ENCODE measurements around the gene ANKLE1.

ANKLE1 gene

DNA sequence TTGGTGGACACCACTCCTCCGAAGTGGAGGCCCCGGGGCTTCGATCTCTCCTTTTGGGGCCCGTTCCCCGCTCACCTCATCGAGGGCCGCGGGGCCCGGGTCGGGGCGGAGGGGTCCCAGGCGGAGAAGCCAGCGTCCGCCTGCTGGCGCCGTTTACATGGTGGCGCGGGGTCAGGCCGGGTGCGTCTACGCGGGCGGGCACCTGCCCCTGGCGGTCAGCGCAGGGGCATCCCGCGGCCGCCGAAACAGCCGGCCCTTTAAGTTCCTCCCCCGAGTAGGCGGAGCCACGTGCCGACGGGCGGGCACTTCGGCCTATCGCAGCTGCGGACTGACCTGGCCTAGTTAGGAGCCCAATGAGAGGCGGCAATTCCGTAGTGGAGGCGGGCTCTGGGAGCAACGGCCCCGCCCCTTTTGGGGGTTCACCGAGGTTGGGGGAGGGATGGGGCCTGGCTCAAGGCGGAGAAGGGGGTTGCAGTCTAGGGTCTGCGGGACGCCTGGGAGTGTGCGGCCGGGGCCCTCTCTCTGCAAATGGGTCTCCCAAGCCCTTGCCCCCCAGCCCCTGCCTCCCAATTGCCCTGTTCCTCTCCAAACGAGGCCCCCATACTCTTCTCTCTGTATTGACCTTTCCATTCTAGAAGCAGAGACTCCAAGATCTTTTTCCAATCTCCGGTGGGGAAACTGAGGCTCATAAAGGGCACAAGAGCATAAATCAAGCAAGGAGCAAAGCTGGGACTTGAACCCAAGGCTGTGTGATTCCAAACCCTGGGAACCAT, 21.7 kb downstream of the ANKLE1 start, which contains the start of gene ABHD8:
TSS of gene ABHD8 (minus strand) at position 259 of the 773 bp plus-strand sequence. CDS start 1,809 bp downstream, outside the sequence.
- TF ChIP-seq, protein P1, sequence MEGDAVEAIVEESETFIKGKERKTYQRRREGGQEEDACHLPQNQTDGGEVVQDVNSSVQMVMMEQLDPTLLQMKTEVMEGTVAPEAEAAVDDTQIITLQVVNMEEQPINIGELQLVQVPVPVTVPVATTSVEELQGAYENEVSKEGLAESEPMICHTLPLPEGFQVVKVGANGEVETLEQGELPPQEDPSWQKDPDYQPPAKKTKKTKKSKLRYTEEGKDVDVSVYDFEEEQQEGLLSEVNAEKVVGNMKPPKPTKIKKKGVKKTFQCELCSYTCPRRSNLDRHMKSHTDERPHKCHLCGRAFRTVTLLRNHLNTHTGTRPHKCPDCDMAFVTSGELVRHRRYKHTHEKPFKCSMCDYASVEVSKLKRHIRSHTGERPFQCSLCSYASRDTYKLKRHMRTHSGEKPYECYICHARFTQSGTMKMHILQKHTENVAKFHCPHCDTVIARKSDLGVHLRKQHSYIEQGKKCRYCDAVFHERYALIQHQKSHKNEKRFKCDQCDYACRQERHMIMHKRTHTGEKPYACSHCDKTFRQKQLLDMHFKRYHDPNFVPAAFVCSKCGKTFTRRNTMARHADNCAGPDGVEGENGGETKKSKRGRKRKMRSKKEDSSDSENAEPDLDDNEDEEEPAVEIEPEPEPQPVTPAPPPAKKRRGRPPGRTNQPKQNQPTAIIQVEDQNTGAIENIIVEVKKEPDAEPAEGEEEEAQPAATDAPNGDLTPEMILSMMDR (IDR thresholded peaks at IDR 0.05; ENCODE audit: low read depth, low read length), result peak; percentile 44
- DNase-seq, result peak; percentile 97
- Histone ChIP-seq H3K27me3 (no peaks in the 10 kb centered on the region), H3K9me3 (no peaks in the 10 kb centered on the region), H3K36me3 (no peaks in the 10 kb centered on the region), H3K4me1 (peaks cover 6% of the 10 kb centered on the region), H3K4me3 (ENCODE audit: low read depth, low read length) (peak within 1 kb of the TSS; percentile 66)

DNA sequence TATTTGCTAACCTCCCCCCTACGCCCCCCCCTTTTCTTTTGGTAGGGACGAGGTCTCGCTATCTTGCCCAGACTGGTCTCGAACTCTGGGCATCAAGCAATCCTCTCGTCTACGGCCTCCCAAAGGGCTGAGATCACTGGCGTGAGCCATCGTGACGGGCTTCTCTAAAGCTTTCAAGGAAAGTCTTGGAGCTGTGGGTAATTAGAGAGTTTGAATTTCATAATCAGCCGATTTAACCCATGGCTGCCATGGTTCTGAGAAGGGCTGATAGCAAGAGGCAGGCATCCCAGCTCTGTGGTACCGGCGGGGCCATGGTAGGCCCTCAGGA, 22.2 kb downstream of the ANKLE1 start:
- TF ChIP-seq, protein P1 (IDR thresholded peaks at IDR 0.05; ENCODE audit: low read depth, low read length), result no peak
- no peak for DNase-seq
- Histone ChIP-seq H3K9me3 (no peaks in the 10 kb centered on the region), H3K4me3 (ENCODE audit: low read depth, low read length) (no peak overlapping the region), H3K36me3 (no peaks in the 10 kb centered on the region), H3K4me1 (peaks cover 6% of the 10 kb centered on the region), H3K27me3 (no peaks in the 10 kb centered on the region)

DNA sequence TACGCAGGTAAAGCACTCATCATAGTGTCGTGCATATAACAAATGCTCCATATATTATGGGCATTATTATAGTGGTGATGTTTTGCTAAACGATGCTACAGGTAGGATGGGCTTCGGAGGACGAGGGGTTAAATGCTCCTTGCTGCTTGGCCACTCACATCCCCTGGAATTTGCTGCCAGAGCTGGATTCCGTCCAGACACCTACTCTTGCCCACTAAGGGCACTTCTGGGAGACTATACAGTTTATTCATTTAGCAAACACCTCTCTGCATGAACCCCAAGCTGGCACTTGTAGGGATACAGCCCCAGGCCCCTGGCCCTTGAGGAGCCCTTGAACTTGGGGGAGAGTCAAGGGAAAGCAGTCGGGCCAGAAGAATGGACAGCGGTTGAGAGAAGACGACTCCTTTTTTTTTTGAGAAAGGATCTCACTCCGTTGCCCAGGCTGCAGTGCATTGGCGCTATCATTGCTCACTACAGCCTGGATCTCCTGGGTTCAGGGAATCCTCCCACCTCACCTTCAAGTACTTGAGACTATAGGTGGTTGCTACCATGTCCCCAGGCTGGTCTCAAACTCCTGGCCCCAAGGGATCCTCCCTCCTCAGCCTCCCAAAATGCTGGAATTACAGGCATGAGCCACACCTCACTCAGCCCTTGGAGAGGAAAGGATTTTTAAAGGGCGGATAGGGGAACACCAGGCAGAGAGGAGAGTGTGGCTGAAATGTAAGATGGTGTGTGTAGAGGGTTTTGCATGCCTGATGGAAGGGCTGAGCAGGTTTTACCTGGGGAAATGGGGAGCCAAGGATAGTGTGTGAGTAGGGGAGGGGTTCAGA, 22.9 kb downstream of the ANKLE1 start:
- H3K4me3 ChIP-seq (ENCODE audit: low read depth, low read length), result no peak overlapping the region
- H3K36me3 ChIP-seq, result no peaks in the 10 kb centered on the region
- peaks cover 6% of the 10 kb centered on the region for H3K4me1 ChIP-seq
- no peak for DNase-seq
- H3K9me3 ChIP-seq, result no peaks in the 10 kb centered on the region
- H3K27me3 ChIP-seq, result no peaks in the 10 kb centered on the region
- TF ChIP-seq, protein P1 (IDR thresholded peaks at IDR 0.05; ENCODE audit: low read depth, low read length), result no peak

DNA sequence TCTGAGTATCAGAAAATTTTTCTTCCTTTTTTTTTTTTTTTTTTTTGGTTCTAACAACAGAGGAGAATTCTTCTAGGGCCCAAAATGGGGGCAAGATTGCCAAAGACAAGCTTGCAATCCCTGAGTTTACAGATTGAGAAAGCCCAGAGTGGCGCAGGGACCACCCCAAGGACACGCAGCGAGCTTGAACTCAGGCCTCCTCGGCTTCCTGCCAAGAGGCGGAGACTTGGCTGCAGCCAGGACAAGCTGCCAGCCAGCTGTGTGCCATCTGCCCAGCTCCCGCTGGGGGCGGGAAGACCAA, 23.5 kb downstream of the ANKLE1 start:
- H3K4me1 ChIP-seq, result peaks cover 6% of the 10 kb centered on the region

DNA sequence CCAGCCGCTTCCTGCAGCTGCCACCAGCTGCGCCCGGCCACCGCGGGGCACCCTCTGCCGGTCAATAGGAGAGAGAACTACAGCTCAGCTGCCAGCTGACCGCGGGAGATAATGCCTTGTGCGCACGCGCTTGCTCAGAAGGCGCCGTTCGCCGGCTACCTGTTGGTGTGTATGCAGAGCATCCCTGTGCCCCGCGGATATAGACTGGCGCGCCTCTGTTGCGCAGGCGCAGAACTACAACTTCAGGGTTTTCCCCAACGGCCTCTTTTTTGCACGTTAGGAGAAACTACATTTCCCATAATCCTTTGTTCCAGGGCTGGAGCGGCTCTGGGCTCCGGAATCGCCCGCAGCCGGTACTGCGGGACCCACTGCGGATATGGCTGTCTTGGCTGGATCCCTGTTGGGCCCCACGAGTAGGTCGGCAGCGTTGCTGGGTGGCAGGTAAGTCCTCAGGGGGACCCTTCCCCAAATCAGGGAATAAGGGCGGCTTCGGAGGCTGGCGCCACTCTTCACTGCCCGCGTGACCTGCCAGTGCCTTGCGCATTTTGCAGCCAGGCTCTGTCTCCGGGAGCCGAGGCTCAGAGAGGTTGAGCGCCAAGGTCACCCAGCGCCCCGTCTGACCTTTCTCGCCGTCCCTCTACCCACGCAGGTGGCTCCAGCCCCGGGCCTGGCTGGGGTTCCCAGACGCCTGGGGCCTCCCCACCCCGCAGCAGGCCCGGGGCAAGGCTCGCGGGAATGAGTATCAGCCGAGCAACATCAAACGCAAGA, 24.0 kb downstream of the ANKLE1 start, which contains the start of gene MRPL34:
TSS of gene MRPL34 (plus strand) at position 356 of the 768 bp plus-strand sequence. CDS start at position 377, 21 bp downstream.
- Histone ChIP-seq H3K36me3 (no peaks in the 10 kb centered on the region), H3K4me1 (peaks cover 6% of the 10 kb centered on the region), H3K9me3 (no peaks in the 10 kb centered on the region), H3K27me3 (no peaks in the 10 kb centered on the region), H3K4me3 (ENCODE audit: low read depth, low read length) (peak within 1 kb of the TSS; percentile 93)
- DNase-seq, result peak; percentile 100
- TF ChIP-seq, protein P1 (IDR thresholded peaks at IDR 0.05; ENCODE audit: low read depth, low read length), result peak; percentile 83

More for the DNA sequence above, 23.5 kb downstream of the ANKLE1 start:
- H3K9me3 ChIP-seq, result no peaks in the 10 kb centered on the region
- no peaks in the 10 kb centered on the region for H3K36me3 ChIP-seq
- no peak for DNase-seq
- H3K4me3 ChIP-seq (ENCODE audit: low read depth, low read length), result no peak overlapping the region
- H3K27me3 ChIP-seq, result no peaks in the 10 kb centered on the region
- TF ChIP-seq, protein P1 (IDR thresholded peaks at IDR 0.05; ENCODE audit: low read depth, low read length), result no peak

Data from BE2C (cell line).